SK-N-SH (cell line): Measurements from ENCODE around the gene SEZ6. TPM values are rescaled to one million over a fixed set of nuclear protein-coding genes. Genes with fewer than 3 reads are reported as not detected.

ENCODE experiments used
- CTCF ChIA-PET: fragments of 300-600, 350-600 bp; formaldehyde crosslinking; extraction: SDS; loops from one replicate; lab custom pipeline; 2021; lab: Yijun Ruan, JAX
- POLR2A ChIA-PET: fragments of 350-600 bp; sonication (Branson Sonifier 250); formaldehyde crosslinking; extraction: SDS; loops from one replicate; lab custom pipeline; 2020; ENCODE audit warnings: antibody characterized with exemption, inconsistent platforms; lab: Yijun Ruan, JAX
- DNase-seq: peaks from one replicate; pipeline ENCODE4 v3.0.0; 2012
- H2AFZ ChIP-seq: fragments of 200-600 bp; sonication (generic); 2 replicates; pipeline ENCODE4 v1.8.1; 2016; ENCODE audit warnings: antibody characterized with exemption, mild to moderate bottlenecking, low read depth
- H3F3A ChIP-seq: fragments of 200-600 bp; sonication (generic); replicated peaks from 2 replicates; pipeline ENCODE3; 2016; ENCODE audit warnings: antibody characterized with exemption, mild to moderate bottlenecking; ENCODE audit not compliant: insufficient read depth
- H3K27ac ChIP-seq, 2 experiments: fragments of 200-500 bp in 1 of 2; fragments of 200-600 bp in 1 of 2; sonication (Bioruptor generic) in 1 of 2; sonication (generic), shearing (Covaris generic) in 1 of 2; 2 replicates each; pipeline versions ENCODE4 v1.5.1 to v1.6.1; 2014 to 2016; ENCODE audit warnings: low read depth in 2 of 2, inconsistent platforms in 1 of 2, low read length in 1 of 2, mild to moderate bottlenecking in 1 of 2, mixed read lengths in 1 of 2
- H3K27me3 ChIP-seq: fragments of 200-600 bp; sonication (generic), shearing (Covaris generic); 2 replicates; pipeline ENCODE4 v1.6.1; 2016; ENCODE audit warnings: mixed run types; ENCODE audit not compliant: insufficient read depth
- H3K36me3 ChIP-seq, 2 experiments: fragments of 200-500 bp in 1 of 2; fragments of 200-600 bp in 1 of 2; sonication (Bioruptor generic) in 1 of 2; sonication (generic) in 1 of 2; replicated peaks in 1 of 2; 2 replicates each; pipeline versions ENCODE3 to v1.5.1; 2014 to 2016; ENCODE audit warnings: low read length in 1 of 2, mild to moderate bottlenecking in 1 of 2; ENCODE audit not compliant: insufficient read depth in 2 of 2, control insufficient read depth in 1 of 2
- H3K4me1 ChIP-seq, 2 experiments: fragments of 200-500 bp in 1 of 2; fragments of 200-600 bp in 1 of 2; sonication (Bioruptor generic) in 1 of 2; sonication (generic), shearing (Covaris generic) in 1 of 2; 2 replicates each; pipeline versions ENCODE4 v1.5.1 to v1.6.1; 2014 to 2016; ENCODE audit warnings: low read depth in 1 of 2, low read length in 1 of 2, mixed run types in 1 of 2; ENCODE audit not compliant: insufficient read depth in 2 of 2, control insufficient read depth in 1 of 2
- H3K4me2 ChIP-seq: fragments of 200-600 bp; sonication (generic), shearing (Covaris generic); 2 replicates; pipeline ENCODE4 v1.6.1; 2017; ENCODE audit warnings: mixed run types
- H3K4me3 ChIP-seq, 2 experiments: fragments of 200-500 bp in 1 of 2; fragments of 200-600 bp in 1 of 2; sonication (Bioruptor generic) in 1 of 2; sonication (generic), shearing (Covaris generic) in 1 of 2; 2 replicates each; pipeline versions ENCODE4 v1.5.1 to v1.8.1; 2014 to 2016; ENCODE audit warnings: low read depth in 2 of 2, inconsistent platforms in 1 of 2, low read length in 1 of 2, mild to moderate bottlenecking in 1 of 2, mixed read lengths in 1 of 2, moderate library complexity in 1 of 2
- H3K79me2 ChIP-seq: fragments of 200-600 bp; sonication (generic); 2 replicates; pipeline ENCODE4 v1.8.1; 2017; ENCODE audit warnings: mild to moderate bottlenecking; ENCODE audit not compliant: insufficient read depth
- H3K9ac ChIP-seq: fragments of 200-600 bp; sonication (generic); 2 replicates; pipeline ENCODE4 v1.6.1; 2017; ENCODE audit warnings: mixed run types
- H3K9me2 ChIP-seq: fragments of 200-600 bp; sonication (generic); 2 replicates; pipeline ENCODE4 v1.6.1; 2017; ENCODE audit warnings: mixed run types
- H3K9me3 ChIP-seq: fragments of 200-600 bp; sonication (generic); 2 replicates; pipeline ENCODE4 v1.6.1; 2017; ENCODE audit warnings: mixed run types, mild to moderate bottlenecking, moderate library complexity
- H4K20me1 ChIP-seq: fragments of 200-600 bp; sonication (generic); 2 replicates; pipeline ENCODE4 v1.6.1; 2017; ENCODE audit warnings: mild to moderate bottlenecking, mixed run types; ENCODE audit not compliant: insufficient read depth
- CHD2 ChIP-seq: fragments of 150-350 bp; IDR thresholded peaks from 2 replicates; pipeline ENCODE4 v1.6.1; 2018; ENCODE audit warnings: low read length; ENCODE audit not compliant: partially characterized antibody
- EP300 ChIP-seq, 2 experiments: IDR thresholded peaks; 2 replicates each; pipeline versions ENCODE4 v1.4.0 to v1.6.1; 2012; ENCODE audit warnings: borderline replicate concordance in 1 of 2, low read depth in 1 of 2, low read length in 1 of 2
- EZH2phosphoT487 ChIP-seq: fragments of 200-600 bp; sonication (generic); IDR thresholded peaks from 2 replicates; pipeline ENCODE4 v1.6.1; 2017; ENCODE audit warnings: low read depth, mixed run types, mild to moderate bottlenecking, antibody characterized with exemption, moderate library complexity, borderline replicate concordance
- FOSL2 ChIP-seq: IDR thresholded peaks from 2 replicates; pipeline ENCODE4 v1.4.0; 2012; ENCODE audit warnings: low read depth, mild to moderate bottlenecking, moderate library complexity, borderline replicate concordance
- IRF3 ChIP-seq: fragments of 150-350 bp; IDR thresholded peaks from 2 replicates; pipeline ENCODE4 v1.6.1; 2016; ENCODE audit warnings: mild to moderate bottlenecking, low read depth, low read length
- MAX ChIP-seq: IDR thresholded peaks from 2 replicates; pipeline ENCODE4 v1.4.0; 2012; ENCODE audit warnings: low read depth
- NFIC ChIP-seq: IDR thresholded peaks from 2 replicates; pipeline ENCODE4 v1.4.0; 2012; ENCODE audit warnings: borderline replicate concordance
- POLR2AphosphoS5 ChIP-seq: IDR thresholded peaks from 2 replicates; pipeline ENCODE4 v1.6.1; 2012; ENCODE audit warnings: low read depth, low read length
- RFX5 ChIP-seq: IDR thresholded peaks from 2 replicates; pipeline ENCODE4 v1.6.1; 2012; ENCODE audit warnings: mild to moderate bottlenecking, improper control_type of control experiment, low read length
- RXRA ChIP-seq: IDR thresholded peaks from 2 replicates; pipeline ENCODE4 v1.4.0; 2012; ENCODE audit warnings: low read depth, mild to moderate bottlenecking, borderline replicate concordance
- SMC3 ChIP-seq: IDR thresholded peaks from 2 replicates; pipeline ENCODE4 v1.6.1; 2012; ENCODE audit warnings: low read depth, low read length, improper control_type of control experiment
- USF2 ChIP-seq: fragments of 150-350 bp; IDR thresholded peaks from 2 replicates; pipeline ENCODE4 v1.6.1; 2017; ENCODE audit warnings: antibody characterized with exemption, low read length, low read depth, borderline replicate concordance
- YY1 ChIP-seq: IDR thresholded peaks from 2 replicates; pipeline ENCODE4 v1.4.0; 2012; ENCODE audit warnings: low read depth, mild to moderate bottlenecking
- whole genome bisulfite sequencing: methylation state at CpG from one replicate; pipeline ENCODE4 v1.1.6; 2017; ENCODE audit warnings: low lambda C conversion rate; 5-methylcytosine and 5-hydroxymethylcytosine counted together
- polyA plus RNA-seq, 3 experiments: library from polyadenylated mRNA; depleted of rRNA; stranded (reverse); fragments of >200 nt; gene quantifications; 2 replicates each; pipeline ENCODE4 v1.2.3, GENCODE V29; 2012
- TF ChIP-seq, protein P1 (sequence below): IDR thresholded peaks from 2 replicates; pipeline ENCODE4 v1.4.0; 2012; ENCODE audit warnings: low read depth, borderline replicate concordance
- TF ChIP-seq, protein P2 (sequence below): IDR thresholded peaks from 2 replicates; pipeline ENCODE4; 2012
- TF ChIP-seq, protein P3 (sequence below): IDR thresholded peaks from 2 replicates; pipeline ENCODE4 v1.6.1; 2012; ENCODE audit warnings: mild to moderate bottlenecking, low read depth, low read length, moderate library complexity

The SEZ6 gene
- polyA plus RNA-seq, 1 of the 3 experiments (the other 2 are of a cell fraction), result 0.12 TPM

- TF ChIP-seq, protein P1, sequence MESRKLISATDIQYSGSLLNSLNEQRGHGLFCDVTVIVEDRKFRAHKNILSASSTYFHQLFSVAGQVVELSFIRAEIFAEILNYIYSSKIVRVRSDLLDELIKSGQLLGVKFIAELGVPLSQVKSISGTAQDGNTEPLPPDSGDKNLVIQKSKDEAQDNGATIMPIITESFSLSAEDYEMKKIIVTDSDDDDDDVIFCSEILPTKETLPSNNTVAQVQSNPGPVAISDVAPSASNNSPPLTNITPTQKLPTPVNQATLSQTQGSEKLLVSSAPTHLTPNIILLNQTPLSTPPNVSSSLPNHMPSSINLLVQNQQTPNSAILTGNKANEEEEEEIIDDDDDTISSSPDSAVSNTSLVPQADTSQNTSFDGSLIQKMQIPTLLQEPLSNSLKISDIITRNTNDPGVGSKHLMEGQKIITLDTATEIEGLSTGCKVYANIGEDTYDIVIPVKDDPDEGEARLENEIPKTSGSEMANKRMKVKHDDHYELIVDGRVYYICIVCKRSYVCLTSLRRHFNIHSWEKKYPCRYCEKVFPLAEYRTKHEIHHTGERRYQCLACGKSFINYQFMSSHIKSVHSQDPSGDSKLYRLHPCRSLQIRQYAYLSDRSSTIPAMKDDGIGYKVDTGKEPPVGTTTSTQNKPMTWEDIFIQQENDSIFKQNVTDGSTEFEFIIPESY, result 0 out of 2 replicates have a peak, but pooled peaks have one; percentile 10
- 0 out of 2 replicates have a peak, but pooled peaks have one; percentile 20 for TF ChIP-seq NFIC
- TF ChIP-seq, protein P2, sequence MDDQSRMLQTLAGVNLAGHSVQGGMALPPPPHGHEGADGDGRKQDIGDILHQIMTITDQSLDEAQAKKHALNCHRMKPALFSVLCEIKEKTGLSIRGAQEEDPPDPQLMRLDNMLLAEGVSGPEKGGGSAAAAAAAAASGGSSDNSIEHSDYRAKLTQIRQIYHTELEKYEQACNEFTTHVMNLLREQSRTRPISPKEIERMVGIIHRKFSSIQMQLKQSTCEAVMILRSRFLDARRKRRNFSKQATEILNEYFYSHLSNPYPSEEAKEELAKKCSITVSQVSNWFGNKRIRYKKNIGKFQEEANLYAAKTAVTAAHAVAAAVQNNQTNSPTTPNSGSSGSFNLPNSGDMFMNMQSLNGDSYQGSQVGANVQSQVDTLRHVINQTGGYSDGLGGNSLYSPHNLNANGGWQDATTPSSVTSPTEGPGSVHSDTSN, result peak; percentile 36; the same call in 1 of the 2 replicates
- TF ChIP-seq FOSL2, result peak; percentile 31; the same call in 1 of the 2 replicates
- no peak for TF ChIP-seq EZH2phosphoT487
These were observed 59.6 kb downstream of the SEZ6 start (continued) for GRCh38 chr17:28946239-28946638.

- Histone ChIP-seq H3K27me3 (no peaks in the 10 kb centered on the region), H3K4me1 (peaks cover 12 to 20% of the 10 kb centered on the region in 2 experiments; a peak in 3 of 4 replicates), H3K79me2 (peaks cover 96% of the 10 kb centered on the region), H3K9me2 (no peaks in the 10 kb centered on the region), H2AFZ (no peak overlapping the region), H3K36me3 (peaks cover 20 to 31% of the 10 kb centered on the region in 2 experiments), H3K4me2 (peak overlapping the region; percentile 56), H3K4me3 (peak overlapping the region in 1 of 2 experiments; percentile 30; a peak in 2 of 4 replicates), H3F3A (peaks cover 45% of the 10 kb centered on the region), H3K9ac (peak overlapping the region; percentile 71), H4K20me1 (peaks cover 39% of the 10 kb centered on the region), H3K9me3 (no peaks in the 10 kb centered on the region), H3K27ac (peak overlapping the region in 1 of 2 experiments; percentile 99; a peak in 2 of 4 replicates)
- ChIA-PET POLR2A (no interaction called here), CTCF (interaction anchor here (1.1 to 2.3 kb wide), 11 partner anchors 8 to 220 kb away, joined by 3 to 12 read pairs (median 4); partner anchors contain the start of gene FLOT2)
- no peak for DNase-seq
- 79% methylated on average over 8 of the region's 8 CpGs for WGBS
- TF ChIP-seq, protein P3, sequence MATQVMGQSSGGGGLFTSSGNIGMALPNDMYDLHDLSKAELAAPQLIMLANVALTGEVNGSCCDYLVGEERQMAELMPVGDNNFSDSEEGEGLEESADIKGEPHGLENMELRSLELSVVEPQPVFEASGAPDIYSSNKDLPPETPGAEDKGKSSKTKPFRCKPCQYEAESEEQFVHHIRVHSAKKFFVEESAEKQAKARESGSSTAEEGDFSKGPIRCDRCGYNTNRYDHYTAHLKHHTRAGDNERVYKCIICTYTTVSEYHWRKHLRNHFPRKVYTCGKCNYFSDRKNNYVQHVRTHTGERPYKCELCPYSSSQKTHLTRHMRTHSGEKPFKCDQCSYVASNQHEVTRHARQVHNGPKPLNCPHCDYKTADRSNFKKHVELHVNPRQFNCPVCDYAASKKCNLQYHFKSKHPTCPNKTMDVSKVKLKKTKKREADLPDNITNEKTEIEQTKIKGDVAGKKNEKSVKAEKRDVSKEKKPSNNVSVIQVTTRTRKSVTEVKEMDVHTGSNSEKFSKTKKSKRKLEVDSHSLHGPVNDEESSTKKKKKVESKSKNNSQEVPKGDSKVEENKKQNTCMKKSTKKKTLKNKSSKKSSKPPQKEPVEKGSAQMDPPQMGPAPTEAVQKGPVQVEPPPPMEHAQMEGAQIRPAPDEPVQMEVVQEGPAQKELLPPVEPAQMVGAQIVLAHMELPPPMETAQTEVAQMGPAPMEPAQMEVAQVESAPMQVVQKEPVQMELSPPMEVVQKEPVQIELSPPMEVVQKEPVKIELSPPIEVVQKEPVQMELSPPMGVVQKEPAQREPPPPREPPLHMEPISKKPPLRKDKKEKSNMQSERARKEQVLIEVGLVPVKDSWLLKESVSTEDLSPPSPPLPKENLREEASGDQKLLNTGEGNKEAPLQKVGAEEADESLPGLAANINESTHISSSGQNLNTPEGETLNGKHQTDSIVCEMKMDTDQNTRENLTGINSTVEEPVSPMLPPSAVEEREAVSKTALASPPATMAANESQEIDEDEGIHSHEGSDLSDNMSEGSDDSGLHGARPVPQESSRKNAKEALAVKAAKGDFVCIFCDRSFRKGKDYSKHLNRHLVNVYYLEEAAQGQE, result no peak
- TF ChIP-seq POLR2AphosphoS5 (no peak), SMC3 (no peak), IRF3 (no peak), EP300 (IDR thresholded peaks at IDR 0.05; ENCODE audit: borderline replicate concordance in 1 of 2, low read depth in 1 of 2, low read length in 1 of 2) (no peak), YY1 (no peak), RFX5 (no peak), RXRA (no peak), CHD2 (no peak), MAX (0 out of 2 replicates have a peak, but pooled peaks have one; percentile 19), USF2 (no peak)
- TF ChIP-seq, protein P1, result no peak
These were observed 60.7 kb downstream of the SEZ6 start for GRCh38 chr17:28944862-28945741.
